ENCODE measurements around the gene ATG7.
"Not testable (repeated sequence)": the region's sequence is repeated elsewhere in the genome, so short reads cannot be mapped to it uniquely, and the experiment has no call there.

Gene ATG7

DNA sequence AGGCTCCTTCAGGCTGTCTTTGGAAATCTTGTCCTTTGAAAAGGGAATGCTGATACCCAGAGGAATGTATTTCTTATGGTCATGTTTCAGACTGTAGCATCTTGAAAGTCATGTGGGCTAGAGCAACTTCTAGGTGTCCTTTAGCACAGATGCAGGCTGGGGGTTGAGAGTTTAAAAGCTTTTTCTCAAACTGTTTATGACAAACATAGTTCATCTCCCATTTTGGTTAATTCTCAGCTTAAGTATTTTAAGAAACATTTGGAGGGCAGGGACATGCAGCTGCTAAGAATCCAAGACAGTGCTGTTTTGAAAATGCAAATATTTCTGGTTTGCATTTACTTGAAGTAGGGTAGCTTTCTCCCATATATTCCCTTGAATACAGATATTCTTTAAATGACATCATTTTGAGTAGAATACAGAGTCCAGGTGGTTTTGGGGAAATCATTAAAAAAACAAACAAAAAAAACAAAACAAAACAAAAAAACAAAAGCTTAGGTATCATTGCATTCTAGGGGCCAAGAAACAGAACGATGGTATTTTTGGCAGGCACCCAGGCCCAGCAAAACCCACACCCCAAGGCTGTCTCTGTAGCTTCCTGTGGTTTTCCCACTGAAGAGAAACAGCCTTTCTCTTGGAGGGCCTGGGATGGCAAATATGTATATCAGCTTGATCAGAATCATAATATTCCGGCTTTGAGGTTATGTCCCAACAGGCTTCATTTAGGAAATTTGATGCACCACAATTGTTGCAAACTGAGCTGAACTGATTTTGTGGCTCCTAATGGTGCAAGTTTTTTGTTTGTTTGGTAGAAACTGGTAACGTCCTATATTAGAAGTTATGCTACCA, 120.0 kb downstream of the ATG7 start:
- no peak for DNase-seq

DNA sequence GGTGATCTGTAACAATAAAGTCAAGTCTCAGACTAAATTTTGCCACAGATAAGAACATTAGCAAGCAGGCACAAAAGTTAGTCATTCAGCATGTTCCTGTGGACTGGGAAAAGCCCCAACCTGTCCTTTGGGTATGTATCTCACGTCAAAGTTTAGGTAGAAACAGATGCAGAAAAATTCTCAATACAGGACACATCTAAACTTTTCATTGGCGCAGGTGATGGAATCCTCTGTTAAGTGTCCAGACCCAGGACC, 120.6 kb downstream of the ATG7 start:
- no peak for DNase-seq

DNA sequence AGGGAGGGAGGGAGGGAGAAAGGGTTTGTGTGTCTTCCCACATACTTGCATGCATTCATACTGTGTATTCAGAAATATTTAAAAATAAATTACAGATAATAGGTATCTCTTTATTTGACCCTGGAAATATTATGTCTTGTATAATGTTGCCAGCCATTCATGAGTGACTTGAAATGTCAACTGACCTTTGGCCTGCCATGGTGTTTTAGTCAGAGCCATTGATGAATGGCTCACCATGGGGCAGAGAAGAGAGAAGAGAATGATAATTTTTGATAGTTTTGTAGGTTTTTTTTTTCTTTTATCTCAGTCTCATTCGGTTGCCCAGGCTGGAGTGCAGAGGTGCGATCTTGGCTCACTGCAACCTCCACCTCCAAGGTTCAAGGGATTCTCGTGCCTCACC, 121.2 kb downstream of the ATG7 start:
- DNase-seq = no peak

DNA sequence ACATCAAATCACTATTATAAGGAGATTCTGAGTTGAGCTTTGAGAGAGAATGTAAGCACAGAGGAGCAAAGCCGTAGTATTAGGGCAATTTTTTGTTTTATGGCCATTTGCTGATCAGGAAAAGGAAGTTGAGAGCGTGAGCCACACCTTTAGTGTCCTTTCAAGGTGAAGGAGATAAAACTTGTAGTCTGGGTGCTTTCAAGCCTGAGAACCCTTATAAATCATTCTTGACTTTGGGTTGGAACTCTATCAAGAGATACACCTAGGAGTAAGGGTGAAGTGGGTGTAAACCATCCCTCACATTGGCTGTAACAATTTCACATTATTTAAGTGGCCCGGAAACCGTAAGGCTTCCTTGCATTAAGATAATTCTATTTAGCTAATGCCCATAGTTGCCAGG, 122.2 kb downstream of the ATG7 start:
- no peak for DNase-seq

DNA sequence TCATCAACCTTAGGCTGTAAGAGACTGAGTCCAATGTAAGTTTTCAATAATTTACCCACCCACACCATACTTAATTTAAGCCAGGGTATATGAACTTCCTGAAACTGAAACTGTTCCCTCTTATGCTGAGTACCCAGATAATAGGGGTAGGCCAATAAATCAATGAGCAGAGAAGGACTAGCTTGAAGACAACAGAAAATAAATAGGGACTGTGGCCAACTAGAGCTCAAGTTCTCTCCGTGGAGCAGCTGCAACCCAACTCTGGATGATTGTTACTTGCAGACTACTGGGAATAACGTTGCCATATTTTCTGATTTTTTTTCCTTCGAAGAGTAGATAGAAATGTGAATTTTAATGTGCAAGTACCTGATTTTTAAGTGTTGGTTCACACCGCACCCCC, 128.0 kb downstream of the ATG7 start:
- no peak for DNase-seq

DNA sequence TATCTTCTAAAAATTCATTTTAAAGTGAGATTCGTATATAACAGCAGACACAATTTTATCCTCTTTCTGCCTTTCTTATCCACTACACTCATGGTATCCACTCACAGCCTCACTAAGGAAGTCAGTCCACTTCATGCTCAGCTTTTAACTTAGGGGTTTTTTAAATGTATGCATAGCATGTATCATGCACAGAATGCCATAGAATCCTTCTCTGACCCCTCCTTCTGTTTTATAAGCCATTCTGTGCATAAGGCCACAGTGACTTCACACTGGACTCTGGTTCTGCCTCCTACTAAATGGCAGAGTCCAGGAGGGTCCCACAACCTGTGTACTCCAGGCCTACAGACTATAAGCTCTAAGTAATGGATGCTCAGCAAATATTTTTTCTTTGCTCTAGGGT, 129.2 kb downstream of the ATG7 start:
- DNase-seq = no peak

DNA sequence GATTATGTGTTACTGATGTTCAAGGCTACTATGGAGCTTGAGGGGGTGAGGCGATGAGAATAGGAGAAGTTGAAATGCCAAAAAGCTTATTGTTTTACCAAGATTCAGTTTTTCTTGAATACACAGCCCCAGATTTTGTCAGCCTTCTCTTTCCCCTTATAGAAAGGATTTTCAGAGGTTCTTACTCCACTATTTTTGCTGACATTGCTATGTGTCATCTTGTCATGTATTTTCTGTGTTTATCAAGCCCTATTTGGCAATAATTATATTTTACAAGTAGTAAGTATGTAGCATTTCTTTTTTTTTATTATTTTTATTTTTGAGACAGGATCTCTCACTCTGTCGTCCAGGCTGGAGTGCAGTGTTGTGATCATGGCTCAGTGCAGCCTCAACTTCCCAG, 133.1 kb downstream of the ATG7 start:
- no peak for DNase-seq

DNA sequence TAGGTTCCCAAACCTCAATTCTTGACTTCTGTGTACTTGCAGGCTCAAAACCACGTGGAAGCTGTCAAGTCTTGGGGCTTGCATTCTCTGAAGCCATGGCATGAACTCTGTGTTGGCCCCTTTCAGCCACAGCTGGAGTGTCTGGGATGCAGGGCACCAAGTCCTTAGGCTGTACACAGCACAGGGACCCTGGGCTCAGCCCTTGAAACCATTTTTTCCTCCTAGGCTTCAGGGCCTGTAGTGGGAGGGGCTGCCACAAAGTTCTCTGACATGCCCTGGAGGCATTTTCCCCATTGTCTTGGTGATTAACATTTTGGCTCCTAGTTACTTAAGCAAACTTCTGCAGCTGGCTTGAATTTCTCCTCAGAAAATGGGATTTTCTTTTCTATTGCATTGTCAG, 135.4 kb downstream of the ATG7 start:
- no peak for DNase-seq

DNA sequence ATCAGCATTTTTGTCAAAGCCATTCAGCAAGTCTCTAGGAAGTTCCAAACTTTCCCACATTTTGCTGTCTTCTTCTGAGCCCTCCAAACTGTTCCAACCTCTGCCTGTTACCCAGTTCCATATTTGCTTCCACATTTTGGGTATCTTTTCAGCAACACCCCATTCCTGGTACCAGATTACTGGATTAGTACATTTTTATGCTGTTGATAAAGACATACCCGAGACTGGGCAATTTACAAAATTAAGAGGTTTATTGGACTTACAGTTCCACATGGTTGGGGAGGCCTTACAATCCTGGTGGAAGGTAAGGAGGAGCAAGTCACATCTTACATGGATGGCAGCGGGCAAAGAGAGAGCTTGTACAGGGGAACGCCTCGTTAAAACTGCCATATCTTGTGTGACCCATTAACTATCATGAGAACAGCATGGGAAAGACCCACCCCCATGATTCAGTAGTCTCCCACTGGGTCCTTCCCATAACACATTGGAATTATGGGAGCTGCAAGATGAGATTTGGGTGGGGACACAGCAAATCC, 136.2 kb downstream of the ATG7 start:
- not testable (repeated sequence) for DNase-seq

DNA sequence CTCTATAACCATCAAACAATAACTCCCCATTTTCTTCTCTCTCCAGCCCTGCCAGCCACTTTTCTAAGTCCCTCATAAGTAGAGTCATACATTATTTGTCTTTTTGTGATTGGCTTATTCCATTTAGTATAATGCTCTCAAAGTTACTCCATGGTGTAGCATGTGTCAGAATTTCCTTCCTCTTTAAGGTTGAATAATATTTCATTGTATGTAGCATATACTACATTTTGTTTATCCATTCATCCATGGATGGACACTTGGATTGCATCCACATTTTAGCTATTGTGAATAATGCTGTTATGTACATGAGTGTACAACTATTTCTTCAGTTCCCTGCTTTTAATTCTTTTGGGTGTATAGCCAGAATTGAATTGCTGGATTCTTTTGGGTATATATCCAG, 138.4 kb downstream of the ATG7 start:
- DNase-seq = no peak

DNA sequence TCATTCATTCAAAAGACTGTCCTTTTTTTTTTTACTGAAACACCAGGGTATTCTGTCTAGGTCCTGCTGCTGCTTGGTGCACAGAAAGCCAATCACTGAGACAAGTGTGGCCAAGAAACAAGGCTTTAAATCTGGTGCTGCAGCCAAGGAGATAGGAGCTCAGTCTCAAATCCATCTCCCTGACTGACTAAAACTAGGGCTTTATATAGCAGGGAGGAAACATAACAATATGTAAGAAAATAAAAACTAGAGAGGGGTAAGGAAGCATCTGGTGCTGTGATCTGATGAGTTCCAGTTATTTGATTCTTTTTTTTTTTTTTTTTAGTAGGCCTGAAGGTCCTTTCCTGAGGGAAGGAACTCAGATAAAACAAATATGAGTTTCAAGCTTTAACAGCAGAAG, 139.8 kb downstream of the ATG7 start:
- no peak for DNase-seq

DNA sequence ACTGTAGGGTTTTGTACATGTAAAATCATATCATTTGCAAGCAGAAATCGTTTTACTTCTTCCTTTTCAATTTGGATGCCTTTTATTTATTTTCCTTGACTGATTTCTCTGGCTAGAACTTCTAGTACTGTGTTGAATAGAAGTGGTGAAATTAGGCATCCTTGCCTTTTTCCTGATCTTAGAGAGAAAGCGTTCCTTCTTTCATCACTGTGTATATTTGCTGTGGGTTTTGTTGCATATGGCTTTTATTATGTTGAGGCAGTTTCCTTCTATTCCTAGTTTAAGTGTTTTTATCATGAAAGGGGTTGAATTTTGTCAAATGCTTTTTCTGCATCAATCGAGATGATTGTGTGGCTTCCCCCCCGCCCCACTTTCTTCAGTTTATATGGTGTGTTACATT, 140.9 kb downstream of the ATG7 start:
- no peak for DNase-seq

DNA sequence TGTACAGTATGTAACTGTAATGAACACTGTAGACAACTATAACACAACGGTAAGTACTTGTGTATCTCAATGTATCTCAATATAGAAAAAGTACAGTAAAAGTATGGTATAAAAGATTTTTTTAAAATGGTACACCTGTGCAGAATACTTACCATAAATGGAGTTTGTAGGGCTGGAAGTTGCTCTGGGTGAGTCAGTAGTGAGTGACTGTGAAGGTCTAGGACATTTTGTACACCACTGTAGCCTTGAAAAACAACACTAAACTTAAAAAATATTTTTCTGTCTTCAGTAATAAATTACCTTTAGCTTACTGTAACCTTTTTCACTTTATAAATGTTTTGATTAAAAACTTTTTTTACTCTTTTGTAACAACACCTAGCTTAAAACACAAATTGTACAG, 142.9 kb downstream of the ATG7 start:
- no peak for DNase-seq

DNA sequence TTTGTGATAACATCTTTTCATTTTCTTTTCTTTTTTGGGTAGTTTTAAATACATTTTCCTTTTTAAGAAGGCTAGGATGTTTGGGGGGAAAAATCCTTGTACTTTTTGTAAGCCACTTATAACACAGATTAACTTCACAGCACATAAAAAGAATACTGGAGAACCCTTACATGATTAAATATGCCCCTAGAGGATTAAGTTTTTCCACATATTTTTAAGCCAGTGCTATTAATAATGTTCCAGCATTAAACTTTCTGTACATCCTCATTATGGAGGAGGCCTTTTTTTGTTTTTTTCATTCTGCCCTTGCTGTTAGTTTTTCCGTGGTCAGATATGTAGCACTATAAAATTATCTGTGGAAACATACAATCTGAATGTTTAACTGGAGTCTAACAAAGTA, 147.9 kb downstream of the ATG7 start:
- no peak for DNase-seq

DNA sequence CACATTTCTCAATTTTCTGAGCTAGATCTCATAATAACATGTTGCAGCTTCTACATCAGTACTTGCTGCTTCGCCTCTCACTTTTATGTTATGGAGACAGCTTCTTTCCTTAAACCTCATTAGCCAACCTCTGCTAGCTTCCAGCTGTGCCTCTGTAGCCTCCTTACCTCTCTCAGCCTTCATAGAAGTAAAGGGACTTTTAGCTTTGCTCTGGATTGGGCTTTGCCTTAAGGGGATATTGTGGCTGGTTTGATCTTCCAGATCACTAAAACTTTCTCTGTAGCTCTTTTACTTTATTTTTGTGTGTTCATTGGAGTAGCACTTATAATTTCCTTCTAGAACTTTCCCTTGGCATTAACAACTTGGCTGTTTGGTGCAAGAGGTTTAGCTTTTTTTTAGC, 150.1 kb downstream of the ATG7 start:
- DNase-seq = no peak

DNA sequence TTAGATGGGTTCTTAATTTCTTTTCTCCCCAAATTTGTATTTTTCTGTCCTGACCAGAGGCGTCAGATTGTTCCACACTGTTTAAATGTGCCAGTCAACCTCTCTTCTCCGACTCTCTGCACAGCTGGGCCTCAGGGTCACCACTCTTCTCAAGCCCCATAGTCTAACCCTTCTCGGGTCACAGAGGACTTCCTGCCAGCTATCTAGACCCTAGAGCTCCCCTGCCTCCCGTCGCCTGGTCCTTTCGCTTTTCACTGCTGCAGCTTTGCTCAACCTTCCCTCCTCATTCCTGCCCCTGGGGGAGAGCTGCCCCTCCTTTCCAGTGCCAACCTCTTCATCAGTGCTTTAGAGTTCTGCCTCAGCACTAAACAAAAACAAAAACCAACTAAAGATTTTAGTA, 151.7 kb downstream of the ATG7 start:
- no peak for DNase-seq

DNA sequence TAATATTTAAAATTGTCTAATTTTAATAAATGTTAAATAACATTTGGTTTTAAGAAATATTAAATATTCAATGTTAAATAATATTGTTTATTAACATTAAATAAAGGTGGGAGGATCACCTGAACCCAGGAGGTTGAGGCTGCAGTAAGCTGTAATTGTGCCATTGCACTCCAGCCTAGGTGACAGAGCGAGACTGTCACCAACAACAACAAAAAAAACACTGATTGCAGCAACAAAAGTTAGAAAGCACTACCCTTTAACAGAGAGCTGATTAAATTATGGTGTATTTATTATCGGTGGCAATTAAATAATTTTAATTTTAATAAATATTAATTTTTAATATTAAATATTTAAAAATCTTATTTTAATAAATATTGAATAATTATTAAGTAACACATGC, 152.1 kb downstream of the ATG7 start:
- no peak for DNase-seq

DNA sequence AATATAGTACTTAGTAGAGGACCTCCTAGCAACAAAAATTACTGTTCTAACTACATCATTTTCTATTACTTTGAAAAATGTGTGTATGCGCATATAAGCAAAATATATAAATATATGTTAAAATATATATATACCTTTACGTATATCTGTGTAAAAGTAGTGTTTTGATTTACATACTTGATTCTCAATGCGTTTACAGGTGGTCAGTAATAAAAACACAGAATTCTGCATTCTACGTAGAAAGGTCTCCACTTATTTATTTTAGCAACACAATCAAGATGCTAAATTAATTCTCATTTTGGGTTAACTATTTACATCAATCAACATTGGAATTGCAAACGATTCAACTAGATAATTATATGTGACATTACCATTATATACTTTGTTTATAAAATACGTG, 158.0 kb downstream of the ATG7 start:
- DNase-seq = no peak

DNA sequence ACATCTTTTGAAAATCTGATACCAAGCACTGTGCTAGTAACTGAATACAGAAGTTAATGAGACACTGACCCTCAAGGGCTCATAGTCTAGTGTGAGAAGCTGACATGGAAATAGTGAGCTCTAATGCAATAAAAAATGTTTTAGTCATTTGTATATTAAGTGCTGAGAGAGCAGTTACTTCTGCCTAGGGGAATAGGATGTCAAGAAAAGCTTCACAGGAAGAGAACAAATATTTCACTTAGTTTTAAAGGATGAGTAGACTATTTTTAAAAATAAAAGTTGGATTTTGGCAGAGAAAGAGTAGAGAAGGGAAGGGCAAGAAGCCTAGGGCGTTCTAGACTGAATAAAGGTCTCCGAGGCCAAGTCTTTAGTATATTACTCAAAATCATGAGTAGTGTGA, 158.4 kb downstream of the ATG7 start:
- no peak for DNase-seq

DNA sequence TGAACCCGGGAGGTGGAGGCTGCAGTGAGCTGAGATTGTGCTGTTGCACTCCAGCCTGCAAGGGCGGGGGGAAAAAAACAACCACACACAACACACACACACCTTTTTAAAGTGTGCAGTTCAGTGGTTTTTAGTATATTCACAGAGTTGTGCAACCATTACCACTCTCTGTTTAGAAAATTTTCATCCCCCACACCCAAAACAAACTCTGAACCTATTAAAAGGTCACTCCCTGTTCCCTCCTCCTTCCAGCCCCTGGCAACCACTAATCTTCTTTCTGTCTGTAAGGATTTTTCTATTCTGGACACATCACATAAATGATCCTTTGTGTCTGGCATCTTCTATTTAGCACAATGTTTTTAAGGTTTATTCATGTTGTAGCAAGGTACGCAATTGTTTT, 159.1 kb downstream of the ATG7 start:
- no peak for DNase-seq

DNA sequence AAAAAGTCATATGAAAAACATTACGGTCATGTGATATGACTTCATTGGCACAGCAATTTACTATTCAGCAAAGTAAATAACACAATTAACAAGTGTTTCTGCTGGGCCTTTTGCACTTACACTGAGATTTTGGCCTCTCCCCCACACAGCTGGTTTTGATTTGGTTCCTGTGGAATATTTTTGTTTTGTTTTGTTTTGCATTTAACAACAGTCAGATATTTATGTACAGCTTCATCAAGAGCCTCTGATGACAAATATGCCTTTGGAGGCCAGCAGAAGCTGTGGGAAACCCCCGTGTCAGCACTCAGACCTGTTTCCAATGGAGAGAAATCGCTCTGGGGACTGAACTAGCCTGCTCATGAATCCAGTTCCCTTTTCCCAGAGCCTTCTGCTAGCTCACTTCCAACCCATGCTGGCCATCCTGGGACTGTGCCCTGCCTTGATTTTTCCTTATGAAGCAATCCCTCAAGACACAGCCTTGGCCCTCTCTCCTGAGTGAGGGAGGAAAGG, 161.9 kb downstream of the ATG7 start:
- DNase-seq = no peak

DNA sequence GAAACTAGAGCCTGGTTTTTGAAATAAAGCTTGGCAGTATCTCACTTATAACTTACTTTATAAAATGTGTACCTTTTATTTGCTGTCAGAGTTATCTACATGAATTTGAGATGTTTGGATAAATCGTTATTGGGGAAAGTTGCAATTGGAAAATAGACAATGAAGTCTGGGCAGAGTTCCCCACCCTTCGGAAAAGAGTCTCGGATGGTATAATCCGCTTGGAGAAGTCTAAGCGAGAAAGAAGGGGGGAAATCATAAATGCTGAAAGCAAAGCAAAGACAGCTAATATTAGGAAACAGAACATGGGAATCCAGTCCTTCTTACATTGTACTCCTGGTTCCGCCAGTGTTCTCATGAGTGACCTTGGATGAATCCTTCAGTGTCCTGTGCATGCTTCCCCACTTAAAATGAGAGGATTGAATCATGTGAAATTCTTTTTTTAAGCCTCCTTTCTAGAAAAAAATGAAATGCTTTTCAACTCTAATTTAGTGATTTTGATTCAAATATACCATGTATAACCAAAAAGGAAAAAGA, 162.4 kb downstream of the ATG7 start:
- no peak for DNase-seq

DNA sequence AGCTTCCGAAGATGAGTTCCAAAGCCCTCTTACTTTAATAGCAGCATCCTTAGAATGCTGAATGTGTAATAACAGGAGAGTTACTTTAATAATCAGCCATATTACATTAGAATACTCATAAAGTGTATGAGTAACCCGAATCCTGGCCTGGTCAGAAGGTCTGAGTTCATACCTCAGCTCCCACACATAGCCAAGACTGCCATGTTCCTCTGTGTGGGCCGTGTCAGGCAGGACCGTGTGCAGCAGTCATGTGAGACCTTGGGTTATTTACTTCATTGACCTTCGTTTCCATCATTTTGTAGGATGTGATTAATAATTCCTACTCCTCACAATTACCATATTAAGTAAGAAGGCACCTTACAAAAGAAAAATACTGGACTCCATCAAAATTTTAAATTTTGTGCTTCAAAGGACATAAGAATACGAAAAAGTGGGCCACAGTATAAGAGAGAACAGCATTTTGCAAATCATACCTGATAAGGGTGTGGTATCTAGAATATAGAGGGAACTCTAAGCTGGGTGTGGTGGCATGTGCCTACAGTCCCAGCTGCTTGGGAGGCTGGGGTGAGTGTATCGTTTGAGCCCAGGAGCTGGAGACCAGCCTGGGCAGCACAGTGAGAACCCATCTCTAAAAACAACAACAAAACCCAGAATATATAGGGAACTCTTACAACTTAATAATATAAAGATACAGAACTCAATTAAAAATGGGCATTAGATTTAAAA, 163.4 kb downstream of the ATG7 start:
- no peak for DNase-seq

DNA sequence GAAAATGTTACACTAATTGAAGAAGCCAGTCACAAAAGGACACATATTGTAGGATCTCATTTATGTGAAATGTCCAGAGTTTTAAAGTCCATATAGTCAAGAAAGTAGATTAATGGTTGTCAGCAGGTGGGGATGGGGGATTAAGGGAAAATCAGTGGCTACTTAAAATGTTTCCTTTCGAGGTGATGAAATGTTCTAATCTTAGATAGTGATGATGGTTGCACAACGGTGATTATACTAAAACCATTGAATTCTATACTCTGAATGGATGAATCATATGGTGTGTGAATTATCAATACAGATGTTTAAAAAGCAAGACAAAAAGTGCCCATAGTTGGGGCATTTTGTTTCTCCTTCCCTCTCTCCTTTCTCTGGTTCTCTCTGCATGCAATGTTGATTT, 164.6 kb downstream of the ATG7 start:
- DNase-seq = no peak

All from NCI-H1930 (cell line).